Right atrium auricular region (tissue), 2 donors: ENCODE data around the gene PPP2R3B. TPM values are rescaled to one million over a fixed set of nuclear protein-coding genes. Genes with fewer than 3 reads are reported as not detected.

Experiments used
- DNase-seq: peaks from one replicate; pipeline ENCODE4 v3.0.0-alpha.2; 2019; ENCODE audit warnings: low spot score
- H3K27ac ChIP-seq, 2 donors: fragments of 200-600 bp; sonication (generic); 1 replicate in 1 of 2; 2 replicates in 1 of 2; pipeline ENCODE4 v1.5.1; 2016 to 2019
- H3K27me3 ChIP-seq, 2 donors: fragments of 200-600 bp; sonication (generic); one replicate each; pipeline versions ENCODE4 v1.5.1 to v1.6.0; 2017 to 2019
- H3K36me3 ChIP-seq: fragments of 200-600 bp; sonication (generic); one replicate; pipeline ENCODE4 v1.5.1; 2016
- H3K4me1 ChIP-seq, 2 donors: fragments of 200-600 bp; sonication (generic); one replicate each; pipeline versions ENCODE4 v1.5.1 to v1.6.0; 2017 to 2019
- H3K4me3 ChIP-seq, 2 donors: fragments of 200-600 bp; sonication (generic); 1 replicate in 1 of 2; 2 replicates in 1 of 2; pipeline ENCODE4 v1.5.1; 2017 to 2019; ENCODE audit warnings: mild to moderate bottlenecking in 1 of 2, moderate library complexity in 1 of 2
- H3K9me3 ChIP-seq, 2 donors: fragments of 200-600 bp; sonication (generic); one replicate each; pipeline ENCODE4 v1.5.1; 2019
- total RNA-seq, 2 donors: library from RNA; depleted of rRNA; stranded (reverse); fragments of >200 nt; gene quantifications; one replicate each; pipeline ENCODE4 v1.1.0, GENCODE V29; 2016
- TF ChIP-seq, protein P1 (sequence below), 2 donors: fragments of 200-600 bp; sonication (generic); IDR thresholded peaks; one replicate each; pipeline ENCODE4 v1.5.1; 2019; ENCODE audit warnings: antibody characterized with exemption in 2 of 2

PPP2R3B gene
- total RNA-seq, 2 donors from 2014 or later, result 58.6 to 70.1 TPM

DNA sequence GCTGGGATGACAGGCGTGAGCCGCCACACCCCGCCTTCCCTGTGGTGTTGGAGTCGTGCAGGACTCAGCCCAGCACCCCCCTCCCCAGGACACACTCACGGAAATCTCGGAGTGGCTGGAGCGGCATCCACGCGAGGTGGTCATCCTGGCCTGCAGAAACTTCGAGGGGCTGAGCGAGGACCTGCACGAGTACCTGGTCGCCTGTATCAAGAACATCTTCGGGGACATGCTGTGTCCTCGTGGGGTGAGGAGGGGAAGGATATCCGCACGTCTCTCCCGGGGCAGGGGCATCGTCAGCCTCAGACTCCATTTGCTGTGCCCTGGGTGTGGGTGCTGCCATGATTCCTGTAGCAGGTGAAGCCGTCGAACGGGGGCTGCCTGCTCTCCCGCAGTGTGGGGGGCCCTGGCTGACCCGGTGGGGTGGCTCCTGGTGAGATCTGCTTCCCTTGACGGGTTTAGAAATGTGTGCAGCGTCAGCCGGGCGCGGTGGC lies 95.3 kb downstream of the PPP2R3B start:
- no peak overlapping the region for H3K4me3 ChIP-seq
- no peaks in the 10 kb centered on the region for H3K4me1 ChIP-seq
- DNase-seq, result no peak
- H3K27me3 ChIP-seq, result no peaks in the 10 kb centered on the region
- no peak overlapping the region for H3K27ac ChIP-seq
- TF ChIP-seq, protein P1, sequence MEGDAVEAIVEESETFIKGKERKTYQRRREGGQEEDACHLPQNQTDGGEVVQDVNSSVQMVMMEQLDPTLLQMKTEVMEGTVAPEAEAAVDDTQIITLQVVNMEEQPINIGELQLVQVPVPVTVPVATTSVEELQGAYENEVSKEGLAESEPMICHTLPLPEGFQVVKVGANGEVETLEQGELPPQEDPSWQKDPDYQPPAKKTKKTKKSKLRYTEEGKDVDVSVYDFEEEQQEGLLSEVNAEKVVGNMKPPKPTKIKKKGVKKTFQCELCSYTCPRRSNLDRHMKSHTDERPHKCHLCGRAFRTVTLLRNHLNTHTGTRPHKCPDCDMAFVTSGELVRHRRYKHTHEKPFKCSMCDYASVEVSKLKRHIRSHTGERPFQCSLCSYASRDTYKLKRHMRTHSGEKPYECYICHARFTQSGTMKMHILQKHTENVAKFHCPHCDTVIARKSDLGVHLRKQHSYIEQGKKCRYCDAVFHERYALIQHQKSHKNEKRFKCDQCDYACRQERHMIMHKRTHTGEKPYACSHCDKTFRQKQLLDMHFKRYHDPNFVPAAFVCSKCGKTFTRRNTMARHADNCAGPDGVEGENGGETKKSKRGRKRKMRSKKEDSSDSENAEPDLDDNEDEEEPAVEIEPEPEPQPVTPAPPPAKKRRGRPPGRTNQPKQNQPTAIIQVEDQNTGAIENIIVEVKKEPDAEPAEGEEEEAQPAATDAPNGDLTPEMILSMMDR (IDR thresholded peaks at IDR 0.05), result no peak
- peaks cover 10% of the 10 kb centered on the region for H3K36me3 ChIP-seq
- H3K9me3 ChIP-seq, result no peaks in the 10 kb centered on the region

DNA sequence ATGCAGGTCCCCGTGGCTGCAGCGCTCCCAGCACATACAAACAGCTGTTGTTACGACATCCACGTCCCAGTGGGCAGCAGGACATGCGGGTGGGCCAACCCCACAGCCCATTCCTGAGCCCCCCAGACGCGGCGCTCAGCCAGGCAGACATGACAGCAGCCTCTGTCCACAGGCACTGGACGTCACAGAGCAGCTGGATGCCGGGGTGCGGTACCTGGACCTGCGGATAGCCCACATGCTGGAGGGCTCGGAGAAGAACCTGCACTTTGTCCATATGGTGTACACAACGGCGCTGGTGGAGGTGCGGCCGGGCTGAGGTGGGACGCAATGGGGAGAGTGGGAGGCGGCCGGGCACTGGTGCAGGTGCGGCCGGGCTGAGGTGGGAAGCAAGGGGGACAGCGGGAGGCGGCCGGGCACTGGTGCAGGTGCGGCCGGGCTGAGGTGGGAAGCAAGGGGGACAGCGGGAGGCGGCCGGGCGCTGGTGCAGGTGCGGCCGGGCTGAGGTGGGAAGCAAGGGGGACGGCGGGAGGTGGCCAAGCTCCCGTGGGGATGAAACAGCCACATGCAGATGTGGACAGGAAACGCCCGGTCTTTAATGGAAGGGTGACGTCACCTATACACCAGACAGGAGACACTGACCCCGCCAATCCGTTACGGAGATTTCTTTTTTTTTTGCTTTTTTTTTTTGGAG lies 96.1 kb downstream of the PPP2R3B start:
- no peak for DNase-seq
- H3K4me3 ChIP-seq, result no peak overlapping the region
- no peaks in the 10 kb centered on the region for H3K27me3 ChIP-seq
- H3K27ac ChIP-seq, result no peak overlapping the region
- H3K4me1 ChIP-seq, result no peaks in the 10 kb centered on the region
- TF ChIP-seq, protein P1 (IDR thresholded peaks at IDR 0.05), result no peak
- H3K9me3 ChIP-seq, result no peaks in the 10 kb centered on the region
- peaks cover 10% of the 10 kb centered on the region for H3K36me3 ChIP-seq

DNA sequence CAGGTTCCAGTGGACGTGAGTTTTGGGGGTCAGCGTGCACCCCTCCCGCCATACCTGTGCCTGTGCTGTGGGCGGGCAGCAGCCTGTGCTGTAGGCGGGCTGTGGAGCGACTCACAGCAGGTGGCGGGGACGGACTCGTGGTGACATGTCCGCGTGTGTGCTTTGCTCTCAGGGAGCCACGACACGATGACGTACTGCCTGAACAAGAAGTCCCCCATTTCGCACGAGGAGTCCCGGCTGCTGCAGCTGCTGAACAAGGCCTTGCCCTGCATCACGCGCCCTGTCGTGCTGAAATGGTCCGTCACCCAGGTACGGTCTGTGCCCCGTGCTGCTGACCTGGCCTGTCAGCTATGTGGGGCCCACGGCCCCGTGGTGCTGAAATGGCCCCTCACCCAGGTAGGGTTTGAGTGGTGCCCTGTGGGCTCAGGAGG lies 98.1 kb downstream of the PPP2R3B start:
- no peaks in the 10 kb centered on the region for H3K27me3 ChIP-seq
- TF ChIP-seq, protein P1 (IDR thresholded peaks at IDR 0.05), result no peak
- peaks cover 5% of the 10 kb centered on the region for H3K36me3 ChIP-seq
- no peak for DNase-seq
- no peak overlapping the region for H3K27ac ChIP-seq
- H3K4me3 ChIP-seq, result no peak overlapping the region
- no peaks in the 10 kb centered on the region for H3K4me1 ChIP-seq
- H3K9me3 ChIP-seq, result no peaks in the 10 kb centered on the region

DNA sequence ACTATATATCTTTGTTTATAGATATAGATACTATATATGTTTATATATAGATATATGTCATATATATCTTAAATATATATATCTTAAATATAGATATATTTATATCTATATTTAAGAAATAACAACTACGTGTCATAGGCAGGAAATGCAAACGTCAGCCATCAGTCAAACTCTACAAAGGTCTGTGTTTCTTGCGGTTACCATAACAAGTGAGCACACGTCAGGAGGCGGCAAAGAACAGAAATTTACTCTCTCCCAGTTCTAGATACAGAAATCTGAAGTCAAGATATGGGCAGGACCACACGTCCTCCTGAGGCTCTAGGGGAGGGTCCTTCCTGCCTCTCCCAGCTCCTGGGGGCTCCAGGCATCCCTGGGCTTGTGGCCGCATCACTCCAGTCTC lies 99.0 kb downstream of the PPP2R3B start:
- H3K27me3 ChIP-seq, result no peaks in the 10 kb centered on the region
- no peaks in the 10 kb centered on the region for H3K9me3 ChIP-seq
- no peak overlapping the region for H3K4me3 ChIP-seq
- TF ChIP-seq, protein P1 (IDR thresholded peaks at IDR 0.05), result no peak
- H3K36me3 ChIP-seq, result peaks cover 5% of the 10 kb centered on the region
- H3K4me1 ChIP-seq, result no peaks in the 10 kb centered on the region
- no peak for DNase-seq
- no peak overlapping the region for H3K27ac ChIP-seq

DNA sequence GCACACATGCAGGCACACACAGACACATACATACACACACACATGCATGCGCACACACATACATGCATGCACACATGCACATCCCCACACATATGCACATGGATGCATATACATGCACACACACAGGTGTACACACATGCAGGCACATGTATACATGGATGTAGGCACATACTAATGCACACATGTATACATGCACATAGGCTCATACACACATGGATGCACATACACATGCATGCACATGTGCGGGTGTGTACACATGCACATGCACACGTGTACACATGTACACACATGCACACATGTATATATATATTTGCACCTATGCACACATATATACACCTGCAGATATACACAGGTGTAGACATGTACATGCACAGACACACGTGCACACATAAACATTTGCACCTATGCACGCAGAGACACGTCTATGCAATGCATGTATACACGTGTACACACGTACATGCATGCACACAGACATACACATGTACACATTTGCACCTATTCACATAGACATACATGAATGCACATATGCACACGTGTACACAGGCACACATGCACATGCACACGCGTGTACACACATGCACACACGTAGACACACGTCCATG lies 101.5 kb downstream of the PPP2R3B start:
- Histone ChIP-seq H3K36me3 (peaks cover 5% of the 10 kb centered on the region), H3K27ac (no peak overlapping the region), H3K4me1 (no peaks in the 10 kb centered on the region), H3K27me3 (no peaks in the 10 kb centered on the region), H3K4me3 (no peak overlapping the region), H3K9me3 (no peaks in the 10 kb centered on the region)
- TF ChIP-seq, protein P1 (IDR thresholded peaks at IDR 0.05), result no peak
- no peak for DNase-seq

Other genes starting within 250 kb of the PPP2R3B start
- 1 to 10 TPM; 2.2 to 3.0 TPM for gene PLCXD1, start 105.5 kb downstream of the PPP2R3B start, total RNA-seq
- 10 to 100 TPM; 44.6 to 52.1 TPM for gene GTPBP6, start 68.1 kb downstream of the PPP2R3B start, total RNA-seq
- gene SHOX, start 243.9 kb upstream of the PPP2R3B start, total RNA-seq, result not detected